ENCODE data around the gene GREB1. TPM values are rescaled to one million over a fixed set of nuclear protein-coding genes. Genes with fewer than 3 reads are reported as not detected.

Gene GREB1
- total and polyA plus RNA-seq, 2 experiments from 2014 or later = 5.7 to 6.4 TPM

- Histone ChIP-seq H3K4me1 (ENCODE audit: insufficient read depth) (peaks cover 15% of the 10 kb centered on the region), H3K27me3 (no peaks in the 10 kb centered on the region), H3K27ac (peak overlapping the region; percentile 12), H4K20me1 (ENCODE audit: insufficient read depth, poor library complexity, severe bottlenecking) (no peaks in the 10 kb centered on the region), H3K9me2 (replicated peaks; ENCODE audit: insufficient read depth) (no peaks in the 10 kb centered on the region), H3K4me2 (peak overlapping the region; percentile 18), H3K36me3 (replicated peaks; ENCODE audit: insufficient read depth, low read depth) (no peaks in the 10 kb centered on the region), H2AFZ (no peak overlapping the region), H3K9me3 (ENCODE audit: low read depth) (no peaks in the 10 kb centered on the region), H3K79me2 (peaks cover 7% of the 10 kb centered on the region), H3K4me3 (no peak overlapping the region)
- WGBS (ENCODE audit: low lambda C conversion rate, missing lambda C conversion rate) = 25% methylated on average over 4 of the region's 4 CpGs
- TF ChIP-seq CTCF (IDR thresholded peaks at IDR 0.05; ENCODE audit: poor library complexity) (no peak), EZH2phosphoT487 (IDR thresholded peaks at IDR 0.05; ENCODE audit: low read depth, severe bottlenecking, unreplicated experiment) (no peak), EZH2 (IDR thresholded peaks at IDR 0.05; ENCODE audit: borderline replicate concordance) (no peak)
- no peak for DNase-seq (ENCODE audit: low spot score)
Measured at GRCh38 chr2:11499081-11499743, 34.6 kb upstream of the GREB1 start.

GRCh38 chr2:11500702-11501303 is 33.0 kb upstream of the GREB1 start:
- no peaks in the 10 kb centered on the region for H4K20me1 ChIP-seq (ENCODE audit: insufficient read depth, poor library complexity, severe bottlenecking)
- WGBS (ENCODE audit: low lambda C conversion rate, missing lambda C conversion rate) = 86% methylated on average over 5 of the region's 5 CpGs
- no peak overlapping the region for H2AFZ ChIP-seq
- no peak overlapping the region for H3K27ac ChIP-seq
- peaks cover 6% of the 10 kb centered on the region for H3K79me2 ChIP-seq
- TF ChIP-seq EZH2 (IDR thresholded peaks at IDR 0.05; ENCODE audit: borderline replicate concordance) (no peak), EZH2phosphoT487 (IDR thresholded peaks at IDR 0.05; ENCODE audit: low read depth, severe bottlenecking, unreplicated experiment) (no peak), CTCF (IDR thresholded peaks at IDR 0.05; ENCODE audit: poor library complexity) (no peak)
- no peaks in the 10 kb centered on the region for H3K27me3 ChIP-seq
- no peaks in the 10 kb centered on the region for H3K36me3 ChIP-seq (replicated peaks; ENCODE audit: insufficient read depth, low read depth)
- H3K9me2 ChIP-seq (replicated peaks; ENCODE audit: insufficient read depth) = no peaks in the 10 kb centered on the region
- H3K4me1 ChIP-seq (ENCODE audit: insufficient read depth) = peaks cover 15% of the 10 kb centered on the region
- no peak overlapping the region for H3K4me3 ChIP-seq
- H3K4me2 ChIP-seq = peak overlapping the region; percentile 38
- no peak for DNase-seq (ENCODE audit: low spot score)
- no peaks in the 10 kb centered on the region for H3K9me3 ChIP-seq (ENCODE audit: low read depth)

GRCh38 chr2:11502740-11503292 is 31.0 kb upstream of the GREB1 start:
- peaks cover 26% of the 10 kb centered on the region for H3K4me1 ChIP-seq (ENCODE audit: insufficient read depth)
- no peak overlapping the region for H2AFZ ChIP-seq
- H3K9me3 ChIP-seq (ENCODE audit: low read depth) = no peaks in the 10 kb centered on the region
- no peaks in the 10 kb centered on the region for H3K36me3 ChIP-seq (replicated peaks; ENCODE audit: insufficient read depth, low read depth)
- H3K9me2 ChIP-seq (replicated peaks; ENCODE audit: insufficient read depth) = no peaks in the 10 kb centered on the region
- H3K79me2 ChIP-seq = peaks cover 6% of the 10 kb centered on the region
- TF ChIP-seq EZH2 (IDR thresholded peaks at IDR 0.05; ENCODE audit: borderline replicate concordance) (no peak), CTCF (IDR thresholded peaks at IDR 0.05; ENCODE audit: poor library complexity) (no peak), EZH2phosphoT487 (IDR thresholded peaks at IDR 0.05; ENCODE audit: low read depth, severe bottlenecking, unreplicated experiment) (no peak)
- no peak overlapping the region for H3K27ac ChIP-seq
- no peak for DNase-seq (ENCODE audit: low spot score)
- H3K27me3 ChIP-seq = no peaks in the 10 kb centered on the region
- H3K4me2 ChIP-seq = no peak overlapping the region
- WGBS (ENCODE audit: low lambda C conversion rate, missing lambda C conversion rate) = 86% methylated on average over 4 of the region's 4 CpGs
- H4K20me1 ChIP-seq (ENCODE audit: insufficient read depth, poor library complexity, severe bottlenecking) = no peaks in the 10 kb centered on the region
- no peak overlapping the region for H3K4me3 ChIP-seq

Measured in hepatocyte (in vitro differentiated cells).